GM19240 (cell line): Measurements from ENCODE around the gene TMEM234.

Source experiments
- DNase-seq: peaks from one replicate; pipeline ENCODE4 v3.0.0; 2011; ENCODE audit warnings: low spot score; ENCODE audit not compliant: insufficient read length

Gene TMEM234

GRCh38 chr1:32201011-32201855 is 20.9 kb downstream of the TMEM234 start:
- DNase-seq = no peak

GRCh38 chr1:32200226-32201010 is 21.7 kb downstream of the TMEM234 start, which contains the start of gene CCDC28B:
Gene CCDC28B, plus strand, starts transcription at chr1:32200595. Its CDS starts 1,341 bp downstream, at chr1:32201936.
- DNase-seq = no peak

GRCh38 chr1:32199717-32200072 is 22.5 kb downstream of the TMEM234 start:
- DNase-seq = no peak

DNA sequence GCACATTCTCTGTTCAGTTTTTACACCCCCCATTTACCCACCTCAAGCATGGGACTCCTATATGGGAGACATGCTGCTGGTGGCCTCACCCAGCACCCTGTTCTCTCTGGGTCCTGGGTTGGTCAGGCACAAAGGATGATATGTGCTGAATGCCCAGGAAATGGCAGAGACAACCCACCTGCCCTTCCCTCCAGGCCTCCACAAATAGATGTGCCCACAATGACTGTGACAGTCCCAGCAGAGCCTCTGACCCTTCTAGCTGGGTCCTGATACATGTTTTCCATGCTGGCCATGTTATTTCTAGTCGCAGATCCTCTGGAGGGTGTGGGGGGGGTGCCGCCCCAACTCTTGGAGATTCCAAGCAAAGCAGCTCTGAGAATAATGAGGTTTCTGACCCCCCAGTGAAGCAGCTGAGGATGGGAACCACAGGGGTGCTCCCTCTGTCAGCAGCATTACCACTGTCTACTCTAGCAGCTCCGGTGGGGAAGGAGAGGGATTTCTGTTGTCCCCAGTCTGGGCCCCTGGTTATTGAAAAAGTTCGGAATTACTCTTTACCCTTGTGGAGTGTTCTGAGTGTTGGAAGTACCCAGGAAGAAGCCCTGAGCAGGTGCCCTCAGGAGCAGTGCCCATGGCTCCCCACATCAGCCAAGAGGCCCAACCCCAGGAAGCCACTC is 23.0 kb downstream of the TMEM234 start:
- DNase-seq = no peak

DNA sequence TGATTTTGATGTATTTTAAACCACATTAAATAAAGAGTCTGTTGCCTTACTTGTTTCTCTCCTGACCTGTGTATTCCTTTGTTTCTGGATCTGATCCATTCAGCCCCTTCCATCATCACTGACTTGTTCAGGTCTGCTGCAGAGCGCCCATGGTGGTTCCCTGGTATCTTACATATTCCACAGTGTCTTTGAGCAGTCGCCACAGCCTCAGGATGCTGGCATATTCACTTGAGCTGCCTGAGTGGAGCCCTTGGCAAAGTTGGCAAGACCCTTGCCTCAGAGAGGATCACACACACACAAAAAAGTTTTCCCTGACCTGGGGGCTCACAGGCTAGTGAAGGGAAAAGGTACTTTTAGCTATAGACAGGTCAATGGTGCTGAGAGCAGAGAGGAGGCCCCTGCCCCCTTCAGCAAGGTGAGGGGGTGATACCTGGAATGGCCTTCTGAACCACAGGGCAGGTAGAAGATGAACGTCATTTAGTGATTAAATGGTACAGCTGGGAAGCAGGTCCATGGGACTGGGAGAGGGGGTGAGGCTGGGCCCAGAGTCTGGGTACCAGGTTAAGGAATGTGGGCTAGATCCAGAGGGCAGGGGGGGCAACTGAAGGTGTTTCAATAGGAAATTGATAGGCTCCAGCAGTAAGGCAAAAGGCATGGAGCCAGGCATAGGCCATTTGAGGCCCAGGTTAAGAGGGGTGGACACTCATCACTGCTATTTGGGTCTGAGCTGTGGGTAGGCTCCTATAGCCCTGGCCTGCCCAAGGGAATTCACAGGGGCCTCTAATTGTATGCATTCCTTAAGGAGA is 23.7 kb downstream of the TMEM234 start:
- no peak for DNase-seq

- DNase-seq = no peak
Observed at GRCh38 chr1:32197837-32198236, 24.3 kb downstream of the TMEM234 start.

- no peak for DNase-seq
Observed at GRCh38 chr1:32197074-32197473, 25.1 kb downstream of the TMEM234 start.

DNA sequence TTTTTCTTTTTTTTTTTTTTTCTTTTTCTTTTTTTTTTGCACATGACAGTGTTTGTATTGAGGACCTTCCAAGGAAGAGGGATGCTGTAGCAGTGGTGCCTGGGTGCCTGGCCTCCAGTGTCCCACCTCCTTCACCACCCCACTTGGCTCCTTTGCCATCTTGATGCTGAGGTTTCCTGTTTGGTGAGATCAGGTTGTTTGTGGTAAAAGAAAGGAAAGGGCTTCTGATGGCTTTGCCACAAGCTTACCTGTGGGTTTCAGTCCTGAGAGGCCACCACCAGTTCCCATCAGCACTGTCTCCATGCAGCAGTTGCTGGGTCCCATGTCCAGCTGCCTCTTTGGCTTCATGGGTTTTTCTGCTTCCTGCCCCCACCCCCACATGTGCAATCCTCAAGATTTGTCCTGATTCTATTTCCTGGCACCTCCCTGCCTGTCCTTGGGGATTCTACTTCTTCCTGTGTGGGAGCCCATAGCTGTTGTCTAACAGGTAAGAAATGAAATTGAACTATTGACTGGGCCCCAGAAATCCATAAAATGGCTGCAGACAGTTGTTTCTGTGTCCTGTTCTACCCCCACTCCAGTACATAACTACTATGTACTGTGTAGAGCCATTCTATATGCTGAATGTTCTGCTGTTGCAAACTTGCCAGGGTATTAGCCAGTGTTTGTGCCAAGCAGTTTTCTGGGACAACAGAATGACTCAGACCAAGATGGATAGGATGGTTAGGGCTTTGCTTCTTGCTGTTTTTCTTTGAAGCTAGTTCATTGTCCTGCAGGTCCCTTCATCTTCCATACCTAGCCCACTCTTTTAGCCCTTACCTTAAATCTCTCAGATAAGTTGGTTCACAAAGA is 26.0 kb downstream of the TMEM234 start:
- no peak for DNase-seq

GRCh38 chr1:32195531-32195930 is 26.6 kb downstream of the TMEM234 start:
- DNase-seq = no peak

GRCh38 chr1:32194984-32195383 is 27.2 kb downstream of the TMEM234 start:
- no peak for DNase-seq

GRCh38 chr1:32192220-32192948 is 29.8 kb downstream of the TMEM234 start:
- no peak for DNase-seq

- DNase-seq = no peak
Observed at GRCh38 chr1:32187850-32188249, 34.3 kb downstream of the TMEM234 start.

DNA sequence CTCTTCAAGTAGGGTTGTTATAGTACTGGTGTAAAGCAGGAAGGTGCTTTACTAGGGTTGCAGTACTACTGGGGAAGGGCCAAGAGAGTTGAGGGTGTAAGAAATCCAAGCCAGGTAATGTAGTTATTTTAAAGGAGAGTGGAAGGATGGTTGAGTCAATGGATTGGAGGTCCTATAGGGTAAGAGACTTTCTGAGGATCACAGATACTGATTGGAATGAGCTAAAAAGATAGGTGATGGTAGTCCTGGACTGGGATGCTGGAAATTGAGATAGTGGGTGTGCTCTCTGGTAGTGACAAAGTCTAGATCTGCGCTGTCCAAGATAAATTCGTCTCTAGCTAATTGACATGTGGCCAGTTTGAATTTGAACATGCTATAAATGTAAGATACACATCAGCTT is 35.7 kb downstream of the TMEM234 start:
- DNase-seq = no peak

- no peak for DNase-seq
Observed at GRCh38 chr1:32186077-32186476, 36.1 kb downstream of the TMEM234 start.

GRCh38 chr1:32184650-32185049 is 37.5 kb downstream of the TMEM234 start:
- DNase-seq = no peak

- no peak for DNase-seq
Observed at GRCh38 chr1:32182060-32182459, 40.1 kb downstream of the TMEM234 start.

DNA sequence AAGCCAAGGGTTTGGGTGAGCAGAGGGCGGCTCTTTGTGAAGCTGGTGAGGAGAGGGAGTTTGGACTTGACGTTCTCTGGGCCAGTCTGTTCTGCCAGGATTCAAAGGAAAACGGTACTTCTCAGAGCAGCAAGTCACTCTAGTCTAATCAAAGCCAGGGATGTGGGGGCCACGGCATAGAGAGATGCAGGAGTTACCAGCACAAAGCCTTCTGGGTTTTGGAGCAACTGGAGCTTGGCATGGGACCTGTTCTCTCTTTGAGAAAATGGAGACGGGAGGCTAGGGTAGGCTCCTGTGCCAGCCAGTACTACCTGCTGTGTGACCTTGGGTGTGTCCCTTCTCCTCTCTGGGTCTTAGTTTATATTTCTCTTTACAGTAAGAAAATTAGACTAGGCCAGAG is 40.6 kb downstream of the TMEM234 start:
- no peak for DNase-seq

- DNase-seq = no peak
Observed at GRCh38 chr1:32181065-32181464, 41.1 kb downstream of the TMEM234 start.

DNA sequence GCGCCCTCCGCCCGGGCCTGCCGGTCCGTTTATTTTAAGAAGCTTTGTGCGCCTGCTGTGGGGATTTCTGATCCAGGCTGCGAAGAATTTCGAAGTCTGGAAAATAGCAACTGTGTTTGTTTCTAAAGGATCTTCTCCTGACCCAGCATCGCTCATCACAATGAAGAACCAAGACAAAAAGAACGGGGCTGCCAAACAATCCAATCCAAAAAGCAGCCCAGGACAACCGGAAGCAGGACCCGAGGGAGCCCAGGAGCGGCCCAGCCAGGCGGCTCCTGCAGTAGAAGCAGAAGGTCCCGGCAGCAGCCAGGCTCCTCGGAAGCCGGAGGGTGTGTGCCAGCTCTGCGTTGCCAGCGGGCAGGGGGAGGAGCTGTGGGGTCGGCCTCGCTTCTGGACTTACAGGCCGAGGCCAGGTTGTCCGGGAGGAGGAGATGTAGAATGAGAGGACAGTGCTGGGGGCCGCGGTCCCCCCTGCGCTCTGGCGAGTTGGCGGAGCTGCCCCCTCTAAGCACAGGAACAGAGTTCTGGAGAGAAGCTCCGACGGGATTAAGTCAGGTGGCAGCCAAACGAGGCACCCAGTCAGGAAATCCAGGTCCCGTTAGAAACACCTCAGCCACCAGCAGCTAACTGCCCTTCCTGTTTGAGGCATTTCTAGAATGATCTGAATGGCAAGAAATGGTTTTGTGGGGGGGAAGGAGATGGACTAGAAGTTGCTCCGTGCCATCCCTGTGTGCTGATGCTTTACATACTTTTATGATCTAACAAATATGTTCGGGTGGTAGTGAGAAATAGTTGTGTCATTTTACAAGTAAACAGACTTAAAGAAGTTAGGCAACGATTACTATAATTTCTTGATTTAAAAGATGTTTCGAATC is 41.7 kb downstream of the TMEM234 start:
- DNase-seq = no peak
